ENCODE measurements around the gene AK1.
"Not testable (repeated sequence)": the region's sequence is repeated elsewhere in the genome, so short reads cannot be mapped to it uniquely, and the experiment has no call there.

AK1 gene

GRCh38 chr9:127872369-127873222 lies 4.9 kb downstream of the AK1 start:
- Histone ChIP-seq H3K27me3 (ENCODE audit: low read depth, low read length) (no peaks in the 10 kb centered on the region), H3K9me3 (ENCODE audit: control insufficient read depth in 1 of 2, low read length in 2 of 2) (no peaks in the 10 kb centered on the region), H3K36me3 (ENCODE audit: control insufficient read depth in 1 of 2, insufficient read depth in 2 of 2, low read length in 2 of 2) (peaks cover 6 to 31% of the 10 kb centered on the region in 2 donors), H3K27ac (ENCODE audit: low read length) (no peak overlapping the region), H3K4me3 (ENCODE audit: low read depth in 1 of 2, low read length in 2 of 2) (no peak overlapping the region), H3K4me1 (ENCODE audit: control insufficient read depth in 1 of 2, insufficient read depth in 2 of 2, low read length in 2 of 2) (peaks cover 5 to 43% of the 10 kb centered on the region in 2 donors)

- Histone ChIP-seq H3K4me1 (ENCODE audit: control insufficient read depth in 1 of 2, insufficient read depth in 2 of 2, low read length in 2 of 2) (peaks cover 5 to 36% of the 10 kb centered on the region in 2 donors), H3K36me3 (ENCODE audit: control insufficient read depth in 1 of 2, insufficient read depth in 2 of 2, low read length in 2 of 2) (peaks cover 6 to 36% of the 10 kb centered on the region in 2 donors), H3K9me3 (ENCODE audit: control insufficient read depth in 1 of 2, low read length in 2 of 2) (no peaks in the 10 kb centered on the region), H3K4me3 (ENCODE audit: low read depth in 1 of 2, low read length in 2 of 2) (no peak overlapping the region), H3K27me3 (ENCODE audit: low read depth, low read length) (no peaks in the 10 kb centered on the region), H3K27ac (ENCODE audit: low read length) (no peak overlapping the region)
Observed at GRCh38 chr9:127871531-127871930, 5.9 kb downstream of the AK1 start.

GRCh38 chr9:127870887-127871286 lies 6.6 kb downstream of the AK1 start:
- no peaks in the 10 kb centered on the region for H3K9me3 ChIP-seq (ENCODE audit: control insufficient read depth in 1 of 2, low read length in 2 of 2)
- H3K4me1 ChIP-seq (ENCODE audit: control insufficient read depth in 1 of 2, insufficient read depth in 2 of 2, low read length in 2 of 2) = peaks cover 5 to 30% of the 10 kb centered on the region in 2 donors
- H3K36me3 ChIP-seq (ENCODE audit: control insufficient read depth in 1 of 2, insufficient read depth in 2 of 2, low read length in 2 of 2) = peaks cover 6 to 36% of the 10 kb centered on the region in 2 donors
- no peaks in the 10 kb centered on the region for H3K27me3 ChIP-seq (ENCODE audit: low read depth, low read length)
- H3K27ac ChIP-seq (ENCODE audit: low read length) = no peak overlapping the region
- no peak overlapping the region for H3K4me3 ChIP-seq (ENCODE audit: low read depth in 1 of 2, low read length in 2 of 2)

- H3K4me3 ChIP-seq (ENCODE audit: low read depth in 1 of 2, low read length in 2 of 2); H3K27me3 ChIP-seq (ENCODE audit: low read depth, low read length); H3K27ac ChIP-seq (ENCODE audit: low read length); H3K9me3 ChIP-seq (ENCODE audit: control insufficient read depth in 1 of 2, low read length in 2 of 2): not testable (repeated sequence)
- peaks cover 5 to 22% of the 10 kb centered on the region in 2 donors for H3K4me1 ChIP-seq (ENCODE audit: control insufficient read depth in 1 of 2, insufficient read depth in 2 of 2, low read length in 2 of 2)
- H3K36me3 ChIP-seq (ENCODE audit: control insufficient read depth in 1 of 2, insufficient read depth in 2 of 2, low read length in 2 of 2) = peaks cover 6 to 36% of the 10 kb centered on the region in 2 donors
Observed at GRCh38 chr9:127870153-127870491, 7.4 kb downstream of the AK1 start.

- Histone ChIP-seq H3K4me1 (ENCODE audit: control insufficient read depth in 1 of 2, insufficient read depth in 2 of 2, low read length in 2 of 2) (peaks cover 2 to 16% of the 10 kb centered on the region in 2 donors), H3K27ac (ENCODE audit: low read length) (no peak overlapping the region), H3K36me3 (ENCODE audit: control insufficient read depth in 1 of 2, insufficient read depth in 2 of 2, low read length in 2 of 2) (peaks cover 6 to 36% of the 10 kb centered on the region in 2 donors), H3K27me3 (ENCODE audit: low read depth, low read length) (no peaks in the 10 kb centered on the region), H3K9me3 (ENCODE audit: control insufficient read depth in 1 of 2, low read length in 2 of 2) (no peaks in the 10 kb centered on the region), H3K4me3 (ENCODE audit: low read depth in 1 of 2, low read length in 2 of 2) (no peak overlapping the region)
Observed at GRCh38 chr9:127869310-127870152, 7.9 kb downstream of the AK1 start.

- no peaks in the 10 kb centered on the region for H3K9me3 ChIP-seq (ENCODE audit: control insufficient read depth in 1 of 2, low read length in 2 of 2)
- H3K27ac ChIP-seq (ENCODE audit: low read length) = no peak overlapping the region
- peaks cover 6 to 36% of the 10 kb centered on the region in 2 donors for H3K36me3 ChIP-seq (ENCODE audit: control insufficient read depth in 1 of 2, insufficient read depth in 2 of 2, low read length in 2 of 2)
- no peak overlapping the region for H3K4me3 ChIP-seq (ENCODE audit: low read depth in 1 of 2, low read length in 2 of 2)
- H3K4me1 ChIP-seq (ENCODE audit: control insufficient read depth in 1 of 2, insufficient read depth in 2 of 2, low read length in 2 of 2) = peaks cover 0 to 5% of the 10 kb centered on the region in 2 donors
- no peaks in the 10 kb centered on the region for H3K27me3 ChIP-seq (ENCODE audit: low read depth, low read length)
Observed at GRCh38 chr9:127868278-127868902, 9.1 kb downstream of the AK1 start.

GRCh38 chr9:127867356-127868277 lies 9.9 kb downstream of the AK1 start:
- no peaks in the 10 kb centered on the region for H3K9me3 ChIP-seq (ENCODE audit: control insufficient read depth in 1 of 2, low read length in 2 of 2)
- peaks cover 0 to 2% of the 10 kb centered on the region in 2 donors for H3K4me1 ChIP-seq (ENCODE audit: control insufficient read depth in 1 of 2, insufficient read depth in 2 of 2, low read length in 2 of 2)
- no peaks in the 10 kb centered on the region for H3K27me3 ChIP-seq (ENCODE audit: low read depth, low read length)
- H3K27ac ChIP-seq (ENCODE audit: low read length) = no peak overlapping the region
- no peak overlapping the region for H3K4me3 ChIP-seq (ENCODE audit: low read depth in 1 of 2, low read length in 2 of 2)
- H3K36me3 ChIP-seq (ENCODE audit: control insufficient read depth in 1 of 2, insufficient read depth in 2 of 2, low read length in 2 of 2) = peaks cover 6 to 33% of the 10 kb centered on the region in 2 donors

- no peak overlapping the region for H3K4me3 ChIP-seq (ENCODE audit: low read depth in 1 of 2, low read length in 2 of 2)
- no peaks in the 10 kb centered on the region for H3K9me3 ChIP-seq (ENCODE audit: control insufficient read depth in 1 of 2, low read length in 2 of 2)
- no peaks in the 10 kb centered on the region for H3K27me3 ChIP-seq (ENCODE audit: low read depth, low read length)
- peaks cover 0 to 13% of the 10 kb centered on the region in 2 donors for H3K4me1 ChIP-seq (ENCODE audit: control insufficient read depth in 1 of 2, insufficient read depth in 2 of 2, low read length in 2 of 2)
- H3K27ac ChIP-seq (ENCODE audit: low read length) = no peak overlapping the region
- peaks cover 6 to 23% of the 10 kb centered on the region in 2 donors for H3K36me3 ChIP-seq (ENCODE audit: control insufficient read depth in 1 of 2, insufficient read depth in 2 of 2, low read length in 2 of 2)
Observed at GRCh38 chr9:127866535-127866934, 10.9 kb downstream of the AK1 start.

- Histone ChIP-seq H3K36me3 (ENCODE audit: control insufficient read depth in 1 of 2, insufficient read depth in 2 of 2, low read length in 2 of 2) (peaks cover 6 to 17% of the 10 kb centered on the region in 2 donors), H3K4me1 (ENCODE audit: control insufficient read depth in 1 of 2, insufficient read depth in 2 of 2, low read length in 2 of 2) (peaks cover 0 to 15% of the 10 kb centered on the region in 2 donors), H3K9me3 (ENCODE audit: control insufficient read depth in 1 of 2, low read length in 2 of 2) (no peaks in the 10 kb centered on the region), H3K27ac (ENCODE audit: low read length) (no peak overlapping the region), H3K27me3 (ENCODE audit: low read depth, low read length) (no peaks in the 10 kb centered on the region), H3K4me3 (ENCODE audit: low read depth in 1 of 2, low read length in 2 of 2) (no peak overlapping the region)
Observed at GRCh38 chr9:127865645-127866464, 11.6 kb downstream of the AK1 start.

- peak overlapping the region; percentile 45 for H3K27ac ChIP-seq (ENCODE audit: low read length)
Observed at GRCh38 chr9:127863191-127863621, 14.3 kb downstream of the AK1 start.

More at GRCh38 chr9:127863191-127863621, 14.3 kb downstream of the AK1 start:
- no peaks in the 10 kb centered on the region for H3K9me3 ChIP-seq (ENCODE audit: control insufficient read depth in 1 of 2, low read length in 2 of 2)
- H3K4me3 ChIP-seq (ENCODE audit: low read depth in 1 of 2, low read length in 2 of 2) = no peak overlapping the region
- peaks cover 6 to 11% of the 10 kb centered on the region in 2 donors for H3K36me3 ChIP-seq (ENCODE audit: control insufficient read depth in 1 of 2, insufficient read depth in 2 of 2, low read length in 2 of 2)
- H3K27me3 ChIP-seq (ENCODE audit: low read depth, low read length) = no peaks in the 10 kb centered on the region
- peaks cover 0 to 18% of the 10 kb centered on the region in 2 donors for H3K4me1 ChIP-seq (ENCODE audit: control insufficient read depth in 1 of 2, insufficient read depth in 2 of 2, low read length in 2 of 2)

All from muscle layer of duodenum (tissue), 2 donors.